ENCODE data around the gene SIX6.

SIX6 gene

DNA sequence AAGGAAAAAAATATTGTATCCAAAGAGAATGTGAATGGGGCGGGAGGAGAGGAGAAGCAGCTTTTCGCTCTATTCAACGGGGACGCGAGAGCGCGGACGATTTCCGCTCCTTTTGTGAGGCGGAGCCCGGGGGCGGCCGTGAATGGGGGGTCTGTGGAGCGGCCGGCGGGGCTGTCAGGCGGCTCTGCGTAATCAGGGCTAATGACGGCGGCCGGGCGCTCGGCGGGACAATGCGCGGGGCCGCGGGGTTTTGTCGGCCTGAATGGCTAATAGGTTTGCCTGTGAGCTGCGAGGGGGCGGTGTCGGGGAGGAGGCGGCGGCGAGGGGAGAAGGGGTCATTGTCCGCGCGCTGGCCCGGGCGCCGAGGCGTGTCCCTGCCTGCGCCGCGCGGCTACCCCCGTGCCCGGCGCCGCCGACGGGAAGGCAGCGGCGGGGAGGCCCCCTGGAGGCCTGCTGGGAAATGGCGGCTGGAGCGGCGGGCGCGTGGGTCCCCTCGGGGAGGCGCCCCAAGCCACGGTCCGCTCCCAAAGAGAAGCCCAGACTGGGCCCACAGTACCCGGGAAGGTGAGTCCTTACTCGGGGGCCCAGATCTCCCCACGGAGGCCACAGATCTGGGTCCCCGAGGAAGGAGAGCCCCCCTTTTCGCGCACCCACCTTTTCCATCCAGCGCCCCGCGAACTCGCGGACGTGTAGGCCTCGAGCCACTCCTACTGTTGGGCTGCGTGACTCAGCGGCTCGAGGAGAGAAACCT, 6.0 kb downstream of the SIX6 start:
- DNase-seq = no peak

DNA sequence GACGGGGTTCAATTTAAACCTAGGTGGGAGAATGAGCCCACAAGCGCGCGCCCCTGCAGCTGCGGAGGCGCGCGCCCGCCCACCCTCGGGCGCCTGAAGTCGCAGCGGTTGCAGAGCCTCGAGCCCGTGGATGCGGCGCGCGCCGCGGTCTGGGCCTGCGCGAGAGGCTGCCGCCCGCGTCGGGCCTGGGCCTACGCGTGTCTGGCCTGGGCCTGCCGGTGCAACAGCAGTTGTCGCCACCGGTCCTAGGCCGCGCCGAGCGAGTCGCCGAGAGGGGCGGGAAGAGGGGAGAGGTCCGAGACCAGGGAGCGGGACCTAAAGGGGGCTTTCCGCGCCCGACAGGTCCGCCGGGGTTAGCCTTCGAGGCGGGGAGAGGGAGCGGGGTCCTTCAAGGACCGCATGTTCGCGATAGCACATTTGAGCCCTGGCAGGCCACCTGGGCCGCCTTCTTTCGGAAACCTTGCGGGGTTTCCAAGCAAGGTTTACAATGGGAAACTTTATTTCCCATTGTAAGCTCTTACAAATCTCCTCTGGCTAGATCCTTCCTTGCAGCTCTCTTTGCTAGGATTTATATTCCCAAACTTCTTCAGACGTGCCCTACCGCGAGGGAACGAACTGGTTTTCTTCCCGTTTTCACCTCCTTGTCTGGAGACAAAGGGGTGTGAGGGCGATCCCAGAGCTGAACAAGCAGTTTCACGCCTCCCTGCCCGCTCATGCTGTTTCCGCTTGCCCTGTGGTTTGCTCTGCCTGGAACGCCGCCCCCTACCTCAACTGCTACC, 6.8 kb downstream of the SIX6 start:
- no peak for DNase-seq

DNA sequence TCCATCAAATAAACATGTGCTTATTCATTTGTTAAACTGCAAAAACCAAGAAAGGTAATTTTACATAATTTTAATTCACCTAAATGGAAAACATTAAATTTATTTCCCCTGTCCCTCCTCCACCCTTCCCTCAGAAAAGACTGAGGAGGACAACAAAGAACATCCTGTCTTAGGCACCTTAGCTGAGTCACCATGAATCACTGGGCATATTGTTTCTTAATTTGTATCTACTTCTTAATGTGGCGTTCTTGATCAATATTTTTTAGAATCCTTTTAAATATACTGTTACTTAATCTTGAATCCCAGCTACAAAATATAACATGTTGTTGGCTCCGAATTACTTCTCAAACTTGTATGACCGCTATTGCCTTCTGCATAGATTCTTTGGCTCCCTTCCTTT, 23.5 kb downstream of the SIX6 start:
- no peak for DNase-seq

DNA sequence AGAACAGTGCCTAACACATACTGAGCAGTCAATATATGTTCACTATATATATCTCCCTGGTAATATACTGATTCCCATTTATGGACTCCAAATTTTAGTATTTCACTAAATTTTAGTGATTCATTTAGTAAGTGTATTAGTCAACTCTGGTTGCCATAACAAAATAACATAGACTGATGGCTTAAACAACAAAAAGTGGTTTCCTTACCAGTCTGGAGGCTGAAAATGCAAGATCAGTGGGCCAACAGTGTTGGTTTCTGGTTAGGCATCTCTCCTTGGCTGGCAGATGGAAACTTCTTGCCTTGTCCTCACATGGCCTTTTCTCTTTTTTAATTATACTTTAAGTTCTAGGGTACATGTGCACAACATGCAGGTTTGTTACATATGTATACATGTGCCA, 28.7 kb downstream of the SIX6 start:
- no peak for DNase-seq

DNA sequence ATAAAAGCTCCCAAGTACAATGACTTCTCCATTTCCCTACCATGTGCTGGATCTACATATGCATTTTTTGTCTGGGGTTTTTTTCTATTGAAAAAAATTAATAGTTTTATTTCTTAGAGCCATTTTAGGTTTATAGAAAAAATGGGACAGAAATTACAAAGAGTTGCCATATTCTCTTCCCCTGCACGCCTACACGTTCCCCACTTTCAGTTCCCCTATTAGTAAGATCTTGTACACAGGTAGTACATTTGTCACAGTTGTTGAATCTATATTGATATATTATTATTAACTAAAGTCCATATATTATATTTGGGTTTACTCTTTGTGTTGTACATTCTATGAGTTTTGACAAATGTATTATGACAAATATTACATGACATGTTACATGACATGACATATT, 35.7 kb downstream of the SIX6 start:
- no peak for DNase-seq

DNA sequence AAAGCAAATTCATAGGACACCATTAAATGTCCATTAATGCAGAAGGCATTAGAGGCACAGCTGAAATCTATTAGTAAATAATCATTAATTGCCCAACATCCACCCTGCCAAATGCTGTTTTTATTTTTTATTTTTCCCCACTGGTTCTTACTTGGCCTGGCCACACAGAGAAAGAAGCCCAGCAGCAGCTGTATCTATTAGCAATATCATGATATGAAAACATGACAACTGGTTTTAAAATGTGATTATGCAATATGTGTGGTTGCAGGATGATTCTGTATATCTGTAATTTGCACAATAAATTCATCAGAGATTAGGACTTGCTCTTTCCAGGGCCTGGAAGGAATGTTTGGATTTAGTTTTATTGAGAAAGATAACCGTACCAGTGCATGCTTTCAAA, 44.9 kb downstream of the SIX6 start:
- DNase-seq = no peak

DNA sequence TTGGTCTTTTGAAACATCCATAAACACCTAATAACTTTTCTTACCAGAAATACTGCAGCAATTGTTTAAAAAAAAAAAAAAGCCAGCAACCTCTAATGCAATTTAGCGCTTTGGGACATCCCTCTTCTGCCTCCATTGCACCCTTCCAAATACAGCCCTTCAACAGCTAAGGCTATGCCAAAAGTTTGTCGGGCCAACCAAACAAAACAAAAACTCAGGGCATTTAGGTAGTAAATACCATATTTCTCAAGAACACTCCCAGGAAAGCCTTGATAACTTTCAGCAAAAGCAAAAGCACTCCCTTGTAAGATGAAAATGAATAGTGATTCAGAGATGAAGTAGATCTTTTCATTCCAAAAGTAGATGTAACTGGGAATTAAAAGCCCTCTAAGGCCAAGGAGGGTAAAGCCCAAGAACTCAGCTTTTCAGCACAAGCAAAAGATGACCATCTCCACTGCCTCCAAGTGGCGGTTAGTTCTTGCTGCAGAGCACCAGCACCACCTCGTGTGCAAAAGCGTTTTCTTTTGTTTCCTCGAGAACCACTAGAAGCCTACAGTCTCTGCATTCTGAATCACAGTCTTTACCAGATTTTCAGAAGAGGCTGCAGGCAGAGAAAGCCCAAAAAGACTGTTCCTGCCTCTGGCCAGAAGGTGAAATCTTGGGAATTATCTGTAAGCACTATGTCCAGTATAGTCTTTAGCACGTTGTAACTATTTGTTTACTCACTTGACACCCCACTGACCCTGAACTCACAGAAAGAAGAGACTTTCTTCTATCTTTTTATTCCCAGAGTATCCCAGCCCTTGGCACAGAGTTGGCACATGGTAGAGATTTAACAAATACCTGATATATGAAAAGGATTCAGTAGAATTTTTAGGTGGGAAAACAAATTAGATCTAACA, 53.1 kb downstream of the SIX6 start:
- peak; percentile 33 for DNase-seq
